8988T (cell line): ENCODE measurements around the gene PIK3C2G.

Source experiments
- DNase-seq: peaks from one replicate; pipeline ENCODE4 v3.0.0; 2011

The PIK3C2G gene

GRCh38 chr12:18355429-18355828 is 94.1 kb downstream of the PIK3C2G start:
- DNase-seq: no peak

GRCh38 chr12:18358077-18358476 is 96.8 kb downstream of the PIK3C2G start:
- no peak for DNase-seq

- no peak for DNase-seq
Measured at GRCh38 chr12:18358930-18359329, 97.6 kb downstream of the PIK3C2G start.

- DNase-seq: no peak
Measured at GRCh38 chr12:18361433-18361832, 100.1 kb downstream of the PIK3C2G start.

- no peak for DNase-seq
Measured at GRCh38 chr12:18363321-18363720, 102.0 kb downstream of the PIK3C2G start.

GRCh38 chr12:18368594-18368993 is 107.3 kb downstream of the PIK3C2G start:
- no peak for DNase-seq

- DNase-seq: no peak
Measured at GRCh38 chr12:18373181-18373580, 111.9 kb downstream of the PIK3C2G start.

GRCh38 chr12:18375131-18375530 is 113.8 kb downstream of the PIK3C2G start:
- no peak for DNase-seq

GRCh38 chr12:18375583-18375982 is 114.3 kb downstream of the PIK3C2G start:
- no peak for DNase-seq

GRCh38 chr12:18382236-18382885 is 121.0 kb downstream of the PIK3C2G start:
- no peak for DNase-seq

- no peak for DNase-seq
Measured at GRCh38 chr12:18383203-18383602, 121.9 kb downstream of the PIK3C2G start.

- DNase-seq: no peak
Measured at GRCh38 chr12:18387706-18388105, 126.4 kb downstream of the PIK3C2G start.

- DNase-seq: no peak
Measured at GRCh38 chr12:18389820-18390219, 128.5 kb downstream of the PIK3C2G start.

GRCh38 chr12:18391151-18391550 is 129.8 kb downstream of the PIK3C2G start:
- DNase-seq: no peak

GRCh38 chr12:18394742-18395141 is 133.4 kb downstream of the PIK3C2G start:
- no peak for DNase-seq

- DNase-seq: no peak
Measured at GRCh38 chr12:18400186-18400585, 138.9 kb downstream of the PIK3C2G start.

- DNase-seq: no peak
Measured at GRCh38 chr12:18402872-18403611, 141.7 kb downstream of the PIK3C2G start.

- DNase-seq: no peak
Measured at GRCh38 chr12:18411453-18411852, 150.1 kb downstream of the PIK3C2G start.

- no peak for DNase-seq
Measured at GRCh38 chr12:18414671-18415070, 153.4 kb downstream of the PIK3C2G start.

GRCh38 chr12:18415227-18415626 is 153.9 kb downstream of the PIK3C2G start:
- no peak for DNase-seq

GRCh38 chr12:18416412-18416811 is 155.1 kb downstream of the PIK3C2G start:
- no peak for DNase-seq

- no peak for DNase-seq
Measured at GRCh38 chr12:18419311-18419710, 158.0 kb downstream of the PIK3C2G start.

- no peak for DNase-seq
Measured at GRCh38 chr12:18421867-18422266, 160.5 kb downstream of the PIK3C2G start.

GRCh38 chr12:18422871-18423270 is 161.6 kb downstream of the PIK3C2G start:
- DNase-seq: no peak

GRCh38 chr12:18424857-18425256 is 163.5 kb downstream of the PIK3C2G start:
- no peak for DNase-seq
